Fibroblast of upper back skin (primary cell): Measurements from ENCODE around the gene PARN.
A peak's percentile ranks its signal among the peaks of the same experiment; 100 is the strongest.

Experiments used
- DNase-seq: peaks from one replicate; pipeline ENCODE4 v3.0.0-alpha.2; 2013

Gene PARN

GRCh38 chr16:14524979-14525378 lies 105.1 kb downstream of the PARN start:
- DNase-seq, result no peak

GRCh38 chr16:14523632-14524031 lies 106.4 kb downstream of the PARN start:
- DNase-seq, result no peak

GRCh38 chr16:14522671-14523070 lies 107.4 kb downstream of the PARN start:
- no peak for DNase-seq

- DNase-seq, result no peak
Measured at GRCh38 chr16:14520753-14521152, 109.3 kb downstream of the PARN start.

GRCh38 chr16:14514967-14515366 lies 115.1 kb downstream of the PARN start:
- DNase-seq, result no peak

GRCh38 chr16:14513389-14514107 lies 116.5 kb downstream of the PARN start:
- DNase-seq, result no peak

- DNase-seq, result peak; percentile 47
Measured at GRCh38 chr16:14511800-14512135, 118.3 kb downstream of the PARN start.

GRCh38 chr16:14510939-14511799 lies 118.9 kb downstream of the PARN start:
- DNase-seq, result peak; percentile 91

- no peak for DNase-seq
Measured at GRCh38 chr16:14510581-14510938, 119.5 kb downstream of the PARN start.

GRCh38 chr16:14509675-14510132 lies 120.4 kb downstream of the PARN start:
- DNase-seq, result no peak

- DNase-seq, result no peak
Measured at GRCh38 chr16:14509055-14509454, 121.0 kb downstream of the PARN start.

- peak; percentile 44 for DNase-seq
Measured at GRCh38 chr16:14505846-14506245, 124.2 kb downstream of the PARN start.

GRCh38 chr16:14502932-14503741 lies 126.9 kb downstream of the PARN start:
- peak; percentile 56 for DNase-seq

- no peak for DNase-seq
Measured at GRCh38 chr16:14502256-14502875, 127.7 kb downstream of the PARN start.

- peak; percentile 97 for DNase-seq
Measured at GRCh38 chr16:14501331-14502255, 128.5 kb downstream of the PARN start.

GRCh38 chr16:14500791-14501190 lies 129.3 kb downstream of the PARN start:
- peak; percentile 60 for DNase-seq

GRCh38 chr16:14499110-14499509 lies 130.9 kb downstream of the PARN start:
- no peak for DNase-seq

- DNase-seq, result no peak
Measured at GRCh38 chr16:14497245-14498082, 132.6 kb downstream of the PARN start.

- DNase-seq, result no peak
Measured at GRCh38 chr16:14496786-14497185, 133.3 kb downstream of the PARN start.

GRCh38 chr16:14496047-14496770 lies 133.9 kb downstream of the PARN start:
- DNase-seq, result no peak
